TTC549 (cell line): ENCODE results near the gene TMEM164.
"Not testable (repeated sequence)": the region's sequence is repeated elsewhere in the genome, so short reads cannot be mapped to it uniquely, and the experiment has no call there.

ENCODE experiments used
- FAIRE-seq: peaks from 2 replicates; lab custom pipeline; 2012; peaks lifted over from hg19 to GRCh38; lab: Jason Lieb, UNC

Gene TMEM164

DNA sequence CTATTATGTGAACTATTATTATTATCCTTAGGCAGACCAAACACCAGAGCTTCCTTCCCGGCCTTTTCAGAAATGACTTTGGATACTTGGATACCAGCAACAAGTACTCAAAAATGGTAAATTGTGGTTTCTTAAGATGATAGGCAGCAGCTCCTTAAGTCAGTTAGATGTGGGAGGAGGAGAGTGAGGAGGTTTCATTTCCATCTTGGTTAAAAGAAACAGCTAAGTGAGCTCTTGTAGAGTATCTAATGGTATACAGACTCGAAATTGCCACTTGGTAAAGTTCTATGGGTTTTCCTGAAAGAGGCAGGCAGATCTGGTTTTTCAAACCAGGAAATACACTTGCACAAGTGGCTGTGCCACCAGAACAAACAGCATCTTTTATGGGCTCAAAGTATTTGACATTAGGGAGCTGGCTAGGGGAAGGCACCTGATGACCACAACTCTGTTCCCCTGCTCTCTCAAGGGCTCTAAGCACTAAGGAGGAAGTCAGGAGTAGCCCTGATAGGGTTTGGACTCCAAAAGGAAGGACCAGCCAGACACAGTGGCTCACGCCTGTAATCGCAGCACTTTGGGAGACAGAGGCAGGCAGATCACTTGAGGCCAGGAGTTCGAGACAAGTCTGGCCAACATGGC lies 130.9 kb downstream of the TMEM164 start:
- FAIRE-seq, result no peak

GRCh38 chrX:110135618-110136017 lies 132.7 kb downstream of the TMEM164 start:
- FAIRE-seq, result no peak

DNA sequence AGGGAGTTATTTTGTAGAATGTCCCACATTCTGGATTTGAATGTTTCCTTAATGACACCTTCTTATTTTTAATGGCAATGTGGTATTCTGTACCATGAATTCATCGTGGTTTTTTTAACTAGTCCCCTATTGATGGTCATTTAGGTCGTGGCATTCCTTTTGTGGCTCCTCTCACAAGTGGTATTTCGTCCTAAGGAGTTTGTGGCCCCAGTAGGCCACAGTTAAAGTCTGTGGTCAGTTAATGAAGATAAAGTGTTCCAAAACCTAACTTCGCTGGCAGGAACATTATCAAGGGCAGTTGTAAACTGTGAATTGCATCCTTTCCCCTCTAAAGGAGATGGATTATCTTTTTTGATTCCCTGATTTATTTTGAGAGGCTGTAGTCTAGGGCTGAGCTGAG lies 133.2 kb downstream of the TMEM164 start:
- no peak for FAIRE-seq

DNA sequence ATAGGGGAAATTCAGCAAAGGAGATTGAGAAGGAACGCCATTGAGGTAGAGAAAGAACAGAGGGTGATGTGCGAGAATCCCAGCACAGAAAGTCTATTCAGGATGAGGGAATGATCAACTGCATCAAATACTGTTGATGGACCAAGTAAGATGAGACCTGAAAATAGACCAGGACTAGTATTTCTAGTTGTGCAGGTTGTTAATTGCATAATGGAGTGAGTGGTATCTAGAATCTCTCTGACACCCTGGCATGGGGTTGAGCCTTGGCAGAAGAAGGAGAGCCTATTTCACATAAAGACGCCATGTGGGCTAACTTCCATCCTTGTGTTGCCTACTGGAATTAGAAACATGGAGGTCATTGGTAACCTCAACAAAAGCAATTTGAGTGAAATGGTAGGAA lies 135.6 kb downstream of the TMEM164 start:
- FAIRE-seq, result no peak

- FAIRE-seq, result no peak
These were observed 136.3 kb downstream of the TMEM164 start for GRCh38 chrX:110139172-110139571.

- no peak for FAIRE-seq
These were observed 139.2 kb downstream of the TMEM164 start for GRCh38 chrX:110142096-110142495.

DNA sequence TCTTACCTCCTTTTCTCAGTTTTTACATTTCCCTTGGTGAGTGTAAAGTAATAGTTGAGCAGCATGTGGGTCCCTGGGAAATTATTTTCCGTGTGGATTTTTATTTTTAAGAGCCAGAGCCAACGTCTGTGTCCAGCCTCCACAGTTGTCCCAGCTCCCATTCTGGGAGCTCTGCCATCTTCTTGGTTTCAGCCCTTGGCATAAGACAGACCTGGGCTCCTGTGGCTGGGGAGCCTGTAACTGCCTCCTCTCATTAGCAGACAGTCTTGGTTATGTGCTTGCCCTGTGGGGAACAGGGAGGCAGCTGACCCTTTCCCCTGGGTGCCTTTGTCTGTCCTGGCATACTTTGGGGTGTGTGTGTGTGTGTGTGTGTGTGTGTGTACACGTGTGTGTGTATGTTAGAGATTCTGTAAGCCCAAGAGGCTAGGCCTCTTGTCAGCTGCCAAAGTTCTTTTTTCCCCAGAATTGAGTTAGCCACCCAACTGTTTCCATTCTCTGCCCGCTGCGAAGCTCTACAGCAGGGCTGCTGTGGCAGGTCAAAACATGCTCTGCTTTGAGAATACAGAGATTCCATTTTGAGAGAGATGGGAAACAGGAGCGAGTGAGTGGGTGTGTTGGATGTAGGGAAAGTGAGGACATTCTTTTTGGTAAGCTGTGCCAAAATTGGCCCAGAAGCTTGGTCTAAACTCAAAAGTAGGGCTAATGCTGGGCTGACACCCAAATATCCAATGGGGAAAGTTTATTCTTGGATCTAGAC lies 140.7 kb downstream of the TMEM164 start:
- FAIRE-seq, result no peak

DNA sequence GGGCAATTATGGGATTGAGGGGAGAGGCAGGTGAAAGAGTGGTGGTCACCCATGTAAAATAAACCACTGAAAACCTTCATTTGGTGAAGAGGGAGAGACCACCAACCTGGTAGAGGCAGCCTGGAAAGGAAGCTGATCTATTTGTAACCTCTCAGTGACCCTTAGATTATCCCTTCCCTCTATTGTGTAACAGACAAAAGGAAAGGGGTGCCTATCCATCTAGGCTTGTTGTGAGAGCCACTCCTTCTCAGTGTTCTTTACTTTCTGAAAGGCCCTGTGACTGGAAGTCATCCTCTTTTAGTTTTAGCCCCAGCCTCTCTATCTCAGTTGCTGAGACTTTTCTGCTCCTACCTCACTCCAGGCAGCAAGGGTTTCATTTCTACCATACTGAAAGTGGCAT lies 142.4 kb downstream of the TMEM164 start:
- no peak for FAIRE-seq

DNA sequence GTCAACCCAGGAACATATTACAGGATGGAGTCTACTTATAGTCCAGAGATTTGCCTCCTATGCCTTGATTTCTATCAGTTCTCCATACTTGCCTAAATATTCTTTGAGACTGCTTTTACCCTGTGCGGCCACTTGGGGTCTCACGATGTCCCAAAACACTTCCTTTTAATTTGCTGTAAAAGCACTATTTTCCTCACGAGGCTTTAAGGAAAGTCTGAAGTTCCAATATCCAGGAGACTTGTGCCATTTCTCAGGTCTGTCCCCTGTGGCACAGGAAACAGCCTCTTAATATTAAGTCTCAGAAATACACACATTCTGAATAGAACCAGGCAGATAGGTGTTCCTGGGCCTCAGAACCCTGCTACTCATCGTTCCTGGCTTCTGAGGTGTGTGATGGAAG lies 142.9 kb downstream of the TMEM164 start:
- FAIRE-seq, result no peak

DNA sequence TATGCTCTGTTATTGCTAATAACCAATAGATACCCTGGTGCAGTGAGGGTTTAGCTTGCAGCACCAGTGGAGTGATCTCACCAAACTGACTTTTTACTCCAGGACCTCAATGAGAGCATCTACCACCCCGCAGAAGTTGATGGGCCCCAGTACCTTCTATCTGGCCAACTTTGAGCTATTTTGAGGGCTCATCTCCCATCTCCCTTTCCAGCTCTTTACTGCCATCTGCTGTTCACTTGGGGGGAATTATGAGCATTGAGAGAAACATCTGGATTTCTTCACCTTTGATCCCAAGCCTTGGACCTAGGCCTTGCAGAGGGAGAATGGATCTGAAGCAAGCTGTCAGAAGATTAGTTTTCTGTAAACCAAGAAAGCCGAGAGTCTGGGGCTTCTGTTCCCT lies 143.6 kb downstream of the TMEM164 start:
- no peak for FAIRE-seq

DNA sequence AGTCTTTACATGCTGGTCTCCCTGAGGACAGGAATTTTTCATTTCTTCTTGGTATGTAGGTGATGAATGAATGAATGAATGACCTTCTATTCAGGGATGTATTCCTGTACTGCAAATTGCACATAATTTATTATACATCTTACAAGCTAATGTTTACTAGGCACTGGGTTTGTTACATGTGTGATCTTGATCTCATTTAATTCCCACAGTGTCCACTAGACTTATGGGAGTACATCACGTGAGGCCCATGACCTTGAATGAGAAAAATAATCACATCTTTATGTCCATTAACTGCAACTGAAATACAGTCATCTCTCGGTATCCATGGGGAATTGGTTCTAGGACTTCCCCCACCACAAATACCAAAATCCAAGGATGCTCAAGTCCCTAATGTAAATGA lies 150.3 kb downstream of the TMEM164 start:
- FAIRE-seq, result no peak

DNA sequence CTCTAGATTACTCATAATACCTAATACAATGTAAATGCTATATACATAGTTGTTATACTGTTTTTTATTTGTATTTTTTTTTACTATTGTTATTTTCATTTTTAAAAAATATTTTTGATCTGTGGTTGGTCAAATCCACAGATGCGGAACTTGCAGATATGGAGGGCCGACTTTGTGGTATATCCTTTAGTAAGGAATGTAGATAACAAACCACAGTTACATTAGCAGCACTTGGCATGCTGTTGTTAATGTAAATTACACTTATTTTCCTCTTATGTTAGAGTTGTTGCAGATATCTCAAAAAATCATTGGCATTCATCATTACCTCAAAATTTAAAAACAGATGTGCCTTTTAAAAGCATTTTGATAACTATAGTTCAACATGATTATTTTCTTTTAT lies 151.0 kb downstream of the TMEM164 start:
- no peak for FAIRE-seq

- not testable (repeated sequence) for FAIRE-seq
These were observed 151.4 kb downstream of the TMEM164 start for GRCh38 chrX:110154328-110154727.

GRCh38 chrX:110155759-110156158 lies 152.8 kb downstream of the TMEM164 start:
- FAIRE-seq, result no peak

GRCh38 chrX:110156167-110156754 lies 153.3 kb downstream of the TMEM164 start:
- no peak for FAIRE-seq

DNA sequence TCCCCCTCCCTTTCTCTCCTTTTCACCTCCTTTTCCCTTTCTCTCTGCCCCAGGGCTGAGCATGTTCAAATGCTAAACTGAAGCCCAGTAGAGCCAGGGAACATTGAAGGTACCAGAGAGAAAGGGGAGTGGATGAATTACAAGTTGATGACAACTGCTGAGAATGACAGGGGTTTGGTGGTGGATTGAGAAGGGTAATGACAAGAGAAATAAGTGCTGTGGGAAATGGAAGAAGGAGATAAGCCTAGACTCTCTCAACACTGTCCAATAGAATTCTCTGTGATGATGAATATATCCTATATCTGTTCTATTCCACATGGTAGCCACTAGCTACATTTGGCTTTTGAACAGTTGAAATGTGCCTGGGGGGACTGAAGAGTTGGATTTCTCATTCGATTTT lies 154.5 kb downstream of the TMEM164 start:
- no peak for FAIRE-seq

DNA sequence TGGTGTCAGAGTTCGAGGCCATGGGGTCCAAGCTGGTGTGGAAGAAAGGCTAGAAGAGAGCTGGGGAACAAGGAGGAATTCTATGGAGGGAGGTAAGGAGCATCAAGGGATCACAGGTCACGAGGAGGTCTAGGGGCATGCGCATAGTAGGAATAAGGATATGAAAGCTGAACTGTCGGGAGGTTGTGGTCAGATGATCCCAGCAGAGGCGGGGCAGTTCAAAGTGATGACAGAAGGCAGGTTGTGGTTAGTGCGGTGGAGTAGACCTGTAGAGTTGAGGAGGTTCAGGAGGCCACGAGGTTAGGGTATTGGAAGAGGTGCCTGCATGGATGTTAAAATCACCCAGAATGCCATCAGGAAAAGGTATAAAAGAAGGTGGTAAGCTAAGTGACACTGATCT lies 156.3 kb downstream of the TMEM164 start:
- FAIRE-seq, result no peak

DNA sequence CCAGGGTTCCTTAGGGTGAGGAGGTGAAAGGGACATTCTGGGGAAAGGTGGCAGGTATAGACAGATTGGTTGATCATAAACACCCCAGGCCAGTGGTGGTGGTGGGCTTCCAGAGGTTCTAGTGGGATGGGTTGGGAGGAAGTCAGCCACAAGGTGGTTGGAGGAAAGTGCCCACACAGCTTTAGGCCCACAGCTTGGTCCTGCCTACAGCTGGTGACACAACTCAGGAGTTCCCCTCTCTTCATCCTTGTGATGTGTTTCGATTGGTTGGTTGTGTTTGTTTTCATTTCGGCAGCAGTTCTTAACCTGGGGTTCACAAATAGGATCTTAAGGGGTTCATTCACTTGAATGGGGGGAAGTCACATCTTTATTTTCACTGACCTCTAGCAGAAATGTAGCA lies 157.0 kb downstream of the TMEM164 start:
- FAIRE-seq, result no peak

GRCh38 chrX:110161361-110161686 lies 158.4 kb downstream of the TMEM164 start:
- no peak for FAIRE-seq

DNA sequence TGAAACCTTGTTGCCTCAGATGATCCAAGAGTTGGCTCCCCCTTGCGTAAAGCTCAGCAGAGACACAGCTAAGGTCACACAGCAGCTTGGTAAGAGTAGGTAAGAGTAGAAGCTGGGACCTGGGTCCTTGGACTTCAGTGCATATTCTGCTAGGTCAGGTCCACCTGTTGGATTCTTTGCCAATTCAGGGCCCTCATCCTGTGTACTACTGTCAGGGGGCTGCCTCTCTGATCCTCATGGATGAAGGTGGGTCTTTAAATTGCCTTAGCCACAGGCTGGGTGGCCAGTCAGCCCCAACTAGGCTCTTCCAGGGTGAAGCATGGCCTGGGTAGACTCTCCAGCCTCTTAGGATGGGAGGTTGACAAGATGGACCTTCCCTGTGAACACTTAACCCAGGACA lies 159.2 kb downstream of the TMEM164 start:
- no peak for FAIRE-seq

- no peak for FAIRE-seq
These were observed 160.0 kb downstream of the TMEM164 start for GRCh38 chrX:110162867-110163266.

DNA sequence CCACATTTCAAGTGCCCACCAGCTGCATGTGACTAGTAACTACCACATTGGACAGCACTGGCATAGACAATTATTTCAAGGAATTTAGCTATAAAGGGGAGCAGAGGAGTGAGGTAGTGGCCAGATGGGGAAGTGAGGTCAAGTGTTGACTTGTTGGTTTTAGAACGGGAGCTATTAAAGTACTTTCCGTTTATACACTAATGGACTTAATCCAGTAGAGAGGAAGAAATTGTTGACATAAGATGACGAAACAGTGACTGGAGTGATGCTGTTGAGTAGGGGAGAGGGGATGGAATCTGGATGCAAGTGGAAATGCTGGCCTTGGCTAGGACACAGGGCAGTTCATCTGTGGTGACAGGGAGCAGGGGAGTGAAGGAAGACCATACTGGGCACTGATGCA lies 160.6 kb downstream of the TMEM164 start:
- FAIRE-seq, result no peak

GRCh38 chrX:110167952-110168451 lies 165.1 kb downstream of the TMEM164 start:
- FAIRE-seq, result no peak

DNA sequence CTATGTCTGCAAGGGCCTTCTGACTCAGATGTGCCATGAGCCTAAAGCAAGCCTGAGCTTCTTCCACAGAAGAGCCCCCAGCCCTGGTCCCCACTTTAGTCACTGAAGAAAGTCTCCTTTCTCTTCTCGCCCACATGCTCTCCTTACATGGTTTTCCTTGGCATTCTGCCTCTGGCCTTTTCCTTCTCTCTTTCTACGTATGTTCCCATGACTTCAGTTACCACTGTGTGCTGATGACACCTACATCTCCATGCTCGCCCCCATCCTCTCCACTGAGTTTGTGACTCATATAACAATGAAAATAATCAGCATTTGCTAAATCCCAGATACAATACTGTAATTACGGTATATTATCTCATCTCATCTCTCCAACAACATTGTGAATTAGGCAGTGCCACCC lies 165.7 kb downstream of the TMEM164 start:
- no peak for FAIRE-seq
